ENCODE measurements around the gene KSR1. TPM values are rescaled to one million over a fixed set of nuclear protein-coding genes. Genes with fewer than 3 reads are reported as not detected.
A peak's percentile ranks its signal among the peaks of the same experiment; 100 is the strongest.
"Not testable (repeated sequence)": the region's sequence is repeated elsewhere in the genome, so short reads cannot be mapped to it uniquely, and the experiment has no call there.

The KSR1 gene
- total and polyA plus RNA-seq, 8 donors, result 2.7 to 32.1 (median 13.6) TPM

GRCh38 chr17:27496971-27497370 lies 40.7 kb downstream of the KSR1 start:
- H3K27me3 ChIP-seq, result no peaks in the 10 kb centered on the region
- DNase-seq, result no peak
- intact Hi-C loops (cut with DNase I; ENCODE audit: low total_unique reads), result no loop called here
- no peaks in the 10 kb centered on the region for H3K9me3 ChIP-seq
- TF ChIP-seq POLR2A (IDR thresholded peaks at IDR 0.05), result no peak
- TF ChIP-seq EP300 (IDR thresholded peaks at IDR 0.05), result no peak
- TF ChIP-seq, protein P1, sequence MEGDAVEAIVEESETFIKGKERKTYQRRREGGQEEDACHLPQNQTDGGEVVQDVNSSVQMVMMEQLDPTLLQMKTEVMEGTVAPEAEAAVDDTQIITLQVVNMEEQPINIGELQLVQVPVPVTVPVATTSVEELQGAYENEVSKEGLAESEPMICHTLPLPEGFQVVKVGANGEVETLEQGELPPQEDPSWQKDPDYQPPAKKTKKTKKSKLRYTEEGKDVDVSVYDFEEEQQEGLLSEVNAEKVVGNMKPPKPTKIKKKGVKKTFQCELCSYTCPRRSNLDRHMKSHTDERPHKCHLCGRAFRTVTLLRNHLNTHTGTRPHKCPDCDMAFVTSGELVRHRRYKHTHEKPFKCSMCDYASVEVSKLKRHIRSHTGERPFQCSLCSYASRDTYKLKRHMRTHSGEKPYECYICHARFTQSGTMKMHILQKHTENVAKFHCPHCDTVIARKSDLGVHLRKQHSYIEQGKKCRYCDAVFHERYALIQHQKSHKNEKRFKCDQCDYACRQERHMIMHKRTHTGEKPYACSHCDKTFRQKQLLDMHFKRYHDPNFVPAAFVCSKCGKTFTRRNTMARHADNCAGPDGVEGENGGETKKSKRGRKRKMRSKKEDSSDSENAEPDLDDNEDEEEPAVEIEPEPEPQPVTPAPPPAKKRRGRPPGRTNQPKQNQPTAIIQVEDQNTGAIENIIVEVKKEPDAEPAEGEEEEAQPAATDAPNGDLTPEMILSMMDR (IDR thresholded peaks at IDR 0.05), result no peak
- TF ChIP-seq POLR2AphosphoS5 (IDR thresholded peaks at IDR 0.05), result no peak
- peaks cover 14 to 51% (median 39%) of the 10 kb centered on the region in 4 donors for H3K4me1 ChIP-seq
- peak overlapping the region in 4 of 5 donors; percentile 21 to 88 (median 55) for H3K27ac ChIP-seq
- H3K4me3 ChIP-seq, result no peak overlapping the region
- 39 to 54% (median 47%) methylated on average over 9 of the region's 9 CpGs for WGBS, 5 donors
- H3K36me3 ChIP-seq, result no peaks in the 10 kb centered on the region

DNA sequence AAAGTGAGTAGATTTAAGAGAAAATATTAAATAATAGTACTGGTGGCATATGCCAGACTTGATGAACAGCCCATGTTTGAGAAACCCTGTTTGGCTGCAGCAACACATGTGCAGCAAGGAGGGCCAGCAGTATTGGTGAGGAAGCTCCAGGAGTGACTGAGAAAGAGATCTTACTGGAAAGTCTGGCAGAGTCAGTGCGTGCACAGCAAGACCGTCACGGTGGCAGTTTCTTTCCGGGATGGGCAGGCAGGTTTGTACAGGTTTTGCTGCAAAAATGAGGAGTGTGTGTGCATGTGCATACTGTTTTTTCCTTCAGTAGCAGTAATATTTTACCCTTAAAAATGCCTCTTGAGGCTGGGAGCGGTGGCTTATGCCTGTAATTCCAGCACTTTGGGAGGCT lies 41.4 kb downstream of the KSR1 start:
- no peaks in the 10 kb centered on the region for H3K27me3 ChIP-seq
- H3K4me1 ChIP-seq, result peaks cover 14 to 53% (median 43%) of the 10 kb centered on the region in 4 donors
- no peaks in the 10 kb centered on the region for H3K9me3 ChIP-seq
- H3K27ac ChIP-seq, result no peak overlapping the region
- peak in 1 of 2 donors; percentile 56 for DNase-seq
- TF ChIP-seq EP300 (IDR thresholded peaks at IDR 0.05) (no peak), POLR2AphosphoS5 (IDR thresholded peaks at IDR 0.05) (no peak), POLR2A (IDR thresholded peaks at IDR 0.05) (no peak)
- TF ChIP-seq, protein P1 (IDR thresholded peaks at IDR 0.05), result no peak
- intact Hi-C loops (cut with DNase I; ENCODE audit: low total_unique reads), result no loop called here
- WGBS, 5 donors, result 57 to 82% (median 64%) methylated on average over 5 of the region's 5 CpGs
- no peak overlapping the region for H3K4me3 ChIP-seq
- no peaks in the 10 kb centered on the region for H3K36me3 ChIP-seq

DNA sequence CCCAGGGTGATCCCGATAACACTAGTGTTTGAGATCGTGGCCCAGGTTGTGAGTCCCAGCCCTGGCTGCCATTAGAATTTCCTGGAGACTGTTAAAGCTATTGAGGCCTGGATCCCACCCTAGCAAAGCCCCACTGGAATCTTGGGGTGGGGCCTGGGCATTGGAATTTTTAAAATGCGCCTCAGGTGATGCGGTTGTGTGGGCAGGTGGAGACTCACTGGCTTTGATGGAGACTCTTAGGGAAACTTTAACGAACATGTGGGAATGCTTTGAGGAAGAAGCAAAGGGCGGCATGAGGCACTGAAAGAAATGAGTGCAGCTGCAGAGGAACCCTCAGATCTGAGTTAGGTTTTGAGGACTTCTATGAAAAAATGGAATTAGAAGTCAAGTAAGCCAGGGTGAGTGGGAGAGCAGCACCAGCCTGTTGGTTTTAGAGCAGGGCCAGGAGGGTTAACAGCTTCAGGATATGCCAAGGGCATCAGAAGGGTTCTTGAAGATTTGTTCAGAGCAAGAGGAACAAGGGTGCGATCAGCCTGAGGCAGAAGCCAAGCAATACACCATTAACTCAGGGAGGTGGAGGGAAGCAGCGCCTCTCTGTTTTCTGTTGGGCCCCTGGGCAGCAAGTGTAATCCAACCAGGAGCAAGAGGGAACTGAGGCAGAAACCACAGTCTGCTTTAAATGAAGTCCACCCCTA lies 42.5 kb downstream of the KSR1 start:
- Histone ChIP-seq H3K27me3 (no peaks in the 10 kb centered on the region), H3K9me3 (no peaks in the 10 kb centered on the region), H3K4me3 (no peak overlapping the region), H3K36me3 (no peaks in the 10 kb centered on the region), H3K27ac (no peak overlapping the region), H3K4me1 (peaks cover 10 to 53% (median 42%) of the 10 kb centered on the region in 4 donors)
- WGBS, 5 donors, result 91 to 98% (median 96%) methylated on average over 8 of the region's 8 CpGs
- intact Hi-C loops (cut with DNase I; ENCODE audit: low total_unique reads), result no loop called here
- TF ChIP-seq EP300 (IDR thresholded peaks at IDR 0.05), result no peak
- no peak for TF ChIP-seq POLR2A (IDR thresholded peaks at IDR 0.05)
- TF ChIP-seq, protein P1 (IDR thresholded peaks at IDR 0.05), result no peak
- no peak for TF ChIP-seq POLR2AphosphoS5 (IDR thresholded peaks at IDR 0.05)
- DNase-seq, result no peak

DNA sequence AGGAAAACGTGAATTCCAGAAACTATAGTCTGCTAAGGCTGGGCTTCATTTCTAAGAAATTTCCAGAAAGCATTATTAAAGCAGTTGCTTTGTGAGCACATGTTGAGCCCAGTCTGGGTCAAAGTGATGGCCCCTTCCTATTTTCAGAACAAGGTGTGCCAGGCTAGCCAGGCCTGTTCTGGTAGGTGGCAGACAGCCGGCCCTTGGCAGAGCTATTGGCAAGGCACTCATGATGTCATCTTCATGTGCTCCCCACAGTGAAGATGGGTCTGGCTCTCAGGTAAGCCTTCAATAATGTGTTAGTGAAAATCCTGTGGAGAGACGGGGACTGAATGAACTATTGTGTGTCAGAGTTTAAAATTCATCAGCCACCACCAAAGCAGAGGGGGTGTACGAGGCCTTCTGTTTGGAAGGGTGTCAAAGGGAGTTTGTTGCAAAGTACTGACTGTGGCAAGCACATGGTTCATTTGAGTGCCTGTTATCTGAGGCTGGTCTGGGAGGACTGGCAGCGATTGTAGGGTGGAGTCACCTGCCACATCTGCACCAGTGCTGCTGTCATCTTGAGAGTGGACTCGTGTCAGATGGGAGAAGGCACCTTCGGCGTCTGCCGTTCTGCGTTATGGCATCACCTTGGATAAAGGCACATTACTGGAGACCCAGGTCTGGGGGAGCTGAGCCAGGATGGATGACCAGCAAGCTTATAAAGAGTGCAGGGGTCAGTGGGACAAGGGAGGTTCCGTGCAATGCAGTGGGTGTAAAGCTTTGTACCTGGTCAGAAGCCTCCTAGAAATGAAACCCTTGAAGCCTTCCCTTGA lies 43.4 kb downstream of the KSR1 start:
- intact Hi-C loops (cut with DNase I; ENCODE audit: low total_unique reads), result no loop called here
- H3K9me3 ChIP-seq, result no peaks in the 10 kb centered on the region
- WGBS, 5 donors, result 92 to 96% (median 93%) methylated on average over 10 to 11 of the region's 11 CpGs
- TF ChIP-seq EP300 (IDR thresholded peaks at IDR 0.05) (no peak), POLR2A (IDR thresholded peaks at IDR 0.05) (no peak), POLR2AphosphoS5 (IDR thresholded peaks at IDR 0.05) (no peak)
- TF ChIP-seq, protein P1 (IDR thresholded peaks at IDR 0.05), result no peak
- H3K4me1 ChIP-seq, result peaks cover 6 to 44% (median 34%) of the 10 kb centered on the region in 4 donors
- no peak overlapping the region for H3K27ac ChIP-seq
- no peaks in the 10 kb centered on the region for H3K27me3 ChIP-seq
- no peak overlapping the region for H3K4me3 ChIP-seq
- no peak for DNase-seq
- no peaks in the 10 kb centered on the region for H3K36me3 ChIP-seq

GRCh38 chr17:27501338-27501737 lies 45.1 kb downstream of the KSR1 start:
- peaks cover 0 to 27% (median 17%) of the 10 kb centered on the region in 4 donors for H3K4me1 ChIP-seq
- DNase-seq, H3K27ac ChIP-seq: not testable (repeated sequence)

More at GRCh38 chr17:27501338-27501737, 45.1 kb downstream of the KSR1 start:
- H3K27me3 ChIP-seq; H3K9me3 ChIP-seq; H3K4me3 ChIP-seq; intact Hi-C loops (cut with DNase I; ENCODE audit: low total_unique reads); H3K36me3 ChIP-seq: not testable (repeated sequence)
- WGBS, 5 donors, result 97 to 99% (median 98%) methylated on average over 3 of the region's 3 CpGs
